ENCODE measurements around the gene COLEC11. TPM values are rescaled to one million over a fixed set of nuclear protein-coding genes. Genes with fewer than 3 reads are reported as not detected.

COLEC11 gene

GRCh38 chr2:3679180-3679579 is 84.3 kb downstream of the COLEC11 start:
- no peak overlapping the region for H3K4me3 ChIP-seq (ENCODE audit: low read length)
- no peaks in the 10 kb centered on the region for H3K9me3 ChIP-seq (replicated peaks; ENCODE audit: low read length)
- H3K4me1 ChIP-seq (ENCODE audit: control insufficient read depth, insufficient read depth, low read length) = no peaks in the 10 kb centered on the region
- no peak overlapping the region for H3K9ac ChIP-seq (ENCODE audit: low read depth, low read length)
- H3K27me3 ChIP-seq (ENCODE audit: control insufficient read depth, insufficient read depth, low read length) = no peaks in the 10 kb centered on the region
- no peak overlapping the region for H3K4me2 ChIP-seq (ENCODE audit: low read length)
- no peaks in the 10 kb centered on the region for H3K36me3 ChIP-seq (ENCODE audit: insufficient read depth, low read length)

- no peaks in the 10 kb centered on the region for H3K36me3 ChIP-seq (ENCODE audit: insufficient read depth, low read length)
- H3K9ac ChIP-seq (ENCODE audit: low read depth, low read length) = no peak overlapping the region
- no peak overlapping the region for H3K4me3 ChIP-seq (ENCODE audit: low read length)
- no peaks in the 10 kb centered on the region for H3K27me3 ChIP-seq (ENCODE audit: control insufficient read depth, insufficient read depth, low read length)
- H3K4me1 ChIP-seq (ENCODE audit: control insufficient read depth, insufficient read depth, low read length) = no peaks in the 10 kb centered on the region
- no peak overlapping the region for H3K4me2 ChIP-seq (ENCODE audit: low read length)
- H3K9me3 ChIP-seq (replicated peaks; ENCODE audit: low read length) = no peaks in the 10 kb centered on the region
Observed at GRCh38 chr2:3679616-3680393, 84.9 kb downstream of the COLEC11 start.

- Histone ChIP-seq H3K27me3 (ENCODE audit: control insufficient read depth, insufficient read depth, low read length) (no peaks in the 10 kb centered on the region), H3K4me1 (ENCODE audit: control insufficient read depth, insufficient read depth, low read length) (no peaks in the 10 kb centered on the region), H3K9ac (ENCODE audit: low read depth, low read length) (no peak overlapping the region), H3K9me3 (replicated peaks; ENCODE audit: low read length) (no peaks in the 10 kb centered on the region), H3K4me3 (ENCODE audit: low read length) (no peak overlapping the region), H3K4me2 (ENCODE audit: low read length) (no peak overlapping the region), H3K36me3 (ENCODE audit: insufficient read depth, low read length) (no peaks in the 10 kb centered on the region)
Observed at GRCh38 chr2:3680548-3681345, 85.8 kb downstream of the COLEC11 start.

GRCh38 chr2:3681625-3682024 is 86.7 kb downstream of the COLEC11 start:
- H3K36me3 ChIP-seq (ENCODE audit: insufficient read depth, low read length) = no peaks in the 10 kb centered on the region
- H3K27me3 ChIP-seq (ENCODE audit: control insufficient read depth, insufficient read depth, low read length) = no peaks in the 10 kb centered on the region
- no peak overlapping the region for H3K4me3 ChIP-seq (ENCODE audit: low read length)
- no peak overlapping the region for H3K4me2 ChIP-seq (ENCODE audit: low read length)
- H3K4me1 ChIP-seq (ENCODE audit: control insufficient read depth, insufficient read depth, low read length) = no peaks in the 10 kb centered on the region
- H3K9ac ChIP-seq (ENCODE audit: low read depth, low read length) = no peak overlapping the region
- H3K9me3 ChIP-seq (replicated peaks; ENCODE audit: low read length) = no peaks in the 10 kb centered on the region

- Histone ChIP-seq H3K4me2 (ENCODE audit: low read length) (no peak overlapping the region), H3K27me3 (ENCODE audit: control insufficient read depth, insufficient read depth, low read length) (no peaks in the 10 kb centered on the region), H3K4me1 (ENCODE audit: control insufficient read depth, insufficient read depth, low read length) (no peaks in the 10 kb centered on the region), H3K36me3 (ENCODE audit: insufficient read depth, low read length) (no peaks in the 10 kb centered on the region), H3K4me3 (ENCODE audit: low read length) (no peak overlapping the region), H3K9ac (ENCODE audit: low read depth, low read length) (no peak overlapping the region), H3K9me3 (replicated peaks; ENCODE audit: low read length) (no peaks in the 10 kb centered on the region)
Observed at GRCh38 chr2:3682811-3683210, 87.9 kb downstream of the COLEC11 start.

- Histone ChIP-seq H3K27me3 (ENCODE audit: control insufficient read depth, insufficient read depth, low read length) (no peaks in the 10 kb centered on the region), H3K9ac (ENCODE audit: low read depth, low read length) (no peak overlapping the region), H3K36me3 (ENCODE audit: insufficient read depth, low read length) (no peaks in the 10 kb centered on the region), H3K4me1 (ENCODE audit: control insufficient read depth, insufficient read depth, low read length) (no peaks in the 10 kb centered on the region), H3K9me3 (replicated peaks; ENCODE audit: low read length) (no peaks in the 10 kb centered on the region), H3K4me2 (ENCODE audit: low read length) (no peak overlapping the region), H3K4me3 (ENCODE audit: low read length) (no peak overlapping the region)
Observed at GRCh38 chr2:3683748-3684454, 89.0 kb downstream of the COLEC11 start.

- Histone ChIP-seq H3K36me3 (ENCODE audit: insufficient read depth, low read length) (no peaks in the 10 kb centered on the region), H3K27me3 (ENCODE audit: control insufficient read depth, insufficient read depth, low read length) (no peaks in the 10 kb centered on the region), H3K4me1 (ENCODE audit: control insufficient read depth, insufficient read depth, low read length) (no peaks in the 10 kb centered on the region), H3K4me2 (ENCODE audit: low read length) (no peak overlapping the region), H3K4me3 (ENCODE audit: low read length) (no peak overlapping the region), H3K9me3 (replicated peaks; ENCODE audit: low read length) (no peaks in the 10 kb centered on the region), H3K9ac (ENCODE audit: low read depth, low read length) (no peak overlapping the region)
Observed at GRCh38 chr2:3689998-3690748, 95.3 kb downstream of the COLEC11 start.

- no peaks in the 10 kb centered on the region for H3K4me1 ChIP-seq (ENCODE audit: control insufficient read depth, insufficient read depth, low read length)
- H3K27me3 ChIP-seq (ENCODE audit: control insufficient read depth, insufficient read depth, low read length) = no peaks in the 10 kb centered on the region
- H3K4me3 ChIP-seq (ENCODE audit: low read length) = no peak overlapping the region
- no peaks in the 10 kb centered on the region for H3K9me3 ChIP-seq (replicated peaks; ENCODE audit: low read length)
- H3K36me3 ChIP-seq (ENCODE audit: insufficient read depth, low read length) = no peaks in the 10 kb centered on the region
- no peak overlapping the region for H3K9ac ChIP-seq (ENCODE audit: low read depth, low read length)
- no peak overlapping the region for H3K4me2 ChIP-seq (ENCODE audit: low read length)
Observed at GRCh38 chr2:3692375-3692774, 97.5 kb downstream of the COLEC11 start.

Small RNA genes lying within 50 kb of the gene (small RNA-seq; reads per million reads assigned to genes)
- not detected for gene TMSB4XP2
